GM03348 (cell line): ENCODE results near the gene RBPJ.
"Not testable (repeated sequence)": the region's sequence is repeated elsewhere in the genome, so short reads cannot be mapped to it uniquely, and the experiment has no call there.

Source experiments
- DNase-seq: peaks from one replicate; pipeline ENCODE4 v3.0.0; 2012; ENCODE audit warnings: low spot score

The RBPJ gene

DNA sequence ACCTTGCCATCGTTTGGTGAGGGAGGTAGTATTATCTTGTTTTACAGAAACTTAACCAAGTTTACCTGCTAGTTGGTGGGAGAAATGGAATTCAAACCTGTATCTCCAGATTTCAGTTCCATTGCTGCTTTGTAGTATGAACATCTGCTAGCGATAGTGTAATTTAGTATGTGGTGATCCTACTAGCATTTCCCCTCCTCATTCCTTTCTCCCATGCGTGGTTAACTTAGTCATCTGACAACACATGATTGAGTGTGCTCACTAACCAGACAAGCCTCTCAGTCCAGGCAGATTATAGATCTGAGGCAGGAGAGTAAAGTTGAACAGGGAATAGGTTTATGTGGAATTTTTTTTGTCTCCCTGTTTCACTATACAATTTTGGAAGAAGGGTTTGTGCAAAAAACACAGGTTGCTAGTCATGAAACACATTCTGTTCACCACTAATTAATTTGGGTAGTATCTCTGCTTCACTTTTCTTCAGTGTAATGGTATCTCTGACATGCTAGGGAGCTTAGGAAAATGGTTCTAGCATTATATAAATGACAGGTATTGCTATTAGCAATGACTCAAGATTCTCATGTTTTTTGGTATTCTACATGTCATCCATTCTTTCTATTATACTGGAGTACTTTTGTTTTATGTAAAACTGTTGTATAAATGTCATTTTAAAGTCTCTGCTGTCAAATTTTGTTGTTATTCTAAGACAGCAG lies 21.7 kb downstream of the RBPJ start:
- DNase-seq = peak; percentile 88

DNA sequence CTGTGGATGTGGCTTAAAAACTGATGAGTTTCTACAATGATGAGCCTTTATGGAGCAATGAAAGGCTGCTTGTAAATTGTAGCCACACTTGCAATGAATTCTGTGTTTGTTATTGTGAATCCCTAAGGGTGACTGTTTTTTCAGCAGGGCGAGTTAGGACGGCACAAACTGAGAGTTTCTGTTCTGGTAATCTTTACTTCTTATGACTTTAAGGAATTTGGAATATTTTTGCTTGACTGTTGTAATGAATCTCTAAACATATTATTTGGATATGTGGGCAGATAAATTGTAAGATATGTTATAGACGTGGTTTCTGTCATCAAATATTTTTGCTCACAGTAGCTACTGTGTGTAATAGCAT lies 22.2 kb downstream of the RBPJ start:
- peak; percentile 43 for DNase-seq

DNA sequence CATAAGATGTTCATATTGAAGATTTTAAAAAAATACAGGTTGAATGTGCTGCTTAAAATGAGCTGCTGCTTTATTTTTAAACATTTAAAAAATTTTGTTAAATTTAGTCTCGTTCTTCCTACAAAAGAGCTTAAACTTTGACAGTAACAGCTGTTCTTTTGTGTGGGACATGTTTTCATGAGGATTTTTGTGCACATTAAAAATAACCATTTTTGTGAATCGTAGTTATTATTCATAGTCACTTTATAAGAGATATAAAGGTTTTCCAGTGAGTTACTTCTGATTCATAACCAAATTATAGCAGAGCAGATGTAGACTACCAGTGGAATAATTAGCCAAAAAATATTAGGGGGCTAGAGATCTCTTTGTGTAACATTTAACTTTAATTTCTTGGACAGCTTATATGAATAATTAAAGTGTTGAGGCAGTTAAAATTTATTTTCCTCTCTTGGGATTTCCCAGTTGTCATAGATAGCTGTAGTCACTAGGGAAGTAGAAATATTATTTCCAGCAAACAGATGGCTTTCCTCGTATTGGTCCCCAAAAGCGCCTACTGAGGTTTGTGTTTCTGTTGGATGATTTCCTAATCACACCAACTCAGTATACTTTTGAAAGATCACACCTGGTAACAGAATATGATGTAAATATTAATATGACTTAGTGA lies 24.2 kb downstream of the RBPJ start:
- DNase-seq = no peak

DNA sequence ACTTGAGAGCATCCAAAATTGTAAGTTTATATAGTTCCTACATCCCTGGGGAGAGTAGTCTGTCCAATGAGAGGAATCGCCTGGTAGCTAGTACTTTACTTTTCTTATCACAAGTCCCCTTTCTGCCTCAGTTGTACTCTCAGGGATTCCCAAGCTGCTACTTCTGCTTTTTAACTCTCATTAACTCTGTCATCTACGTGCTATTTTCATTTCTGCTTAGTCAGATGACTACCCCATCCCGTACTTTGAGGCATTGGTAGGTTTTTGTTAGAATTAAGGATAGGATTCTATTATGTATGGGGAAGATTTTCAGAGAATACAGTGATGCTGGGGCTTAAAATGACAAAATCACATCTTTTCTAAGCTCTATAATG lies 24.7 kb downstream of the RBPJ start:
- no peak for DNase-seq

DNA sequence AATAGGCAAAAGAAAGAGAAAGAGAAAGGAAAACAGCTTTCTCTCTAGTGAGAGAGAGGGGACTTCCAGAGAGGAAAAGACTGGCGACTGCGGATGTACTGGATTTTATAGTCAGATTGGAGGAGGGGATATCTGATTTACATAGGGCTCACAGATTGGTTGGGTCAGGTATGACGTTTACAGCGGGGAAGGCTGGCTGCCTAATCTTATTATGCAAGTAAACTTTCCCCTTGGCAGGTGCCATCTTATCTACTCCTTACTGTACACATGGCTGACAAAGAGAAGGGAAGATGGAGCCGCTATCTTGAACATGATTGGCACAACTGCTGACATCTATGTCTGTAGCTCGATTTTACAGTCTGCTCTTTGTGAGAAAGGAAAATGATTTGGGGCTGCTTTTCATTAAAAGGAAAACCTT lies 25.4 kb downstream of the RBPJ start:
- no peak for DNase-seq

DNA sequence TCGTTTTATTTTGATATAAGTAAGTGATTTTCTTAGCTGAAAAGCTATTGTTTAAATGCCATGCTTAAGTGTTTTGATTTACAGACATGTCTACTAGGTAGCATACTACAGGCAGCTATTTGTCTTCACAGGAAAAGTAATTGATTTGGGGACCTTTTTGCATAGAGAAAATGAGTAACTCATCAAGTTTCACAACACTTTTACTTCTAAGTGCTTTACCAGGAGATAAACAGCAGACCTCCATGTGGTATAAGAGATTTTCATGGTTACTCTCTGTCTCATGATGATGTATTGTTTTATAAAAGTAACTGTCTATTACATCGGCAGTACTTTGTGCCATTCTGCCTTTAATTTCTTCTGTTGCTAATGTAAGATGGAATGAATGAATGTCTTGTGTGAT lies 28.7 kb downstream of the RBPJ start:
- no peak for DNase-seq

DNA sequence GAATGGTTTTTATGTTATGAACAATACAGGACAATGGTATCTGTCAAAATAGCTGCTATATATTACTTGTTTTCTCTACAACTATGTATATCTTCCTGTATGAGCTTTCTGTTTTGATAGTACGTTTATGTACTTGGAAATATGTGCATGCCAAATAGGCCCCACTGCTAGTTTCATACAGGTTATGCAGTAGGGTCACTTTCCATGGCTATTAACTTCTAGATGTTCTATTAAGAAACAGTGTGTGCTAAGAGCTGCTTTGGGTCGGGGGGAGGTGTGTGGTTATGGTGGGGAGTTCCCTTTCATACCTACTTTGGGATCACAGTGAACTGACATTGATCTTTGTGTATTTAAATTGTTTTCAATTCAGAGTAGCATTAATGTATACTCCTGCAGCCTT lies 30.9 kb downstream of the RBPJ start:
- no peak for DNase-seq

DNA sequence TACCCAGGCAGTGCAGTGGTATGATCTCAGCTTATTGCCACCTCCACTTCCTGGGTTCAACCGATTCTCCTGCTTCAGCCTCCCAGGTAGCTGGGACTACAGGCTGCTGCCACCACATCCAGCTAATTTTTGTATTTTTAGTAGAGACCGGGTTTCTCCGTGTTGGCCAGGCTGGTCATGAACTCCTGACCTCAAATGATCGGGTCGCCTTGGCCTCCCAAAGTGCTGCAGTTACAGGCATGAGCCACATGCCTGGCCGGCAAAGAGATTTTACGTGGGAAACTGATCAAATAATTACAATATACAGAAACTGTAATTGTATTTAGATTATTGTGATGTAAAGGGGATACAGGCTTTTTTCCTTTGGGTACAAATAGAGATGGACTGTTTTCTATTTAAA lies 33.7 kb downstream of the RBPJ start:
- DNase-seq = no peak

DNA sequence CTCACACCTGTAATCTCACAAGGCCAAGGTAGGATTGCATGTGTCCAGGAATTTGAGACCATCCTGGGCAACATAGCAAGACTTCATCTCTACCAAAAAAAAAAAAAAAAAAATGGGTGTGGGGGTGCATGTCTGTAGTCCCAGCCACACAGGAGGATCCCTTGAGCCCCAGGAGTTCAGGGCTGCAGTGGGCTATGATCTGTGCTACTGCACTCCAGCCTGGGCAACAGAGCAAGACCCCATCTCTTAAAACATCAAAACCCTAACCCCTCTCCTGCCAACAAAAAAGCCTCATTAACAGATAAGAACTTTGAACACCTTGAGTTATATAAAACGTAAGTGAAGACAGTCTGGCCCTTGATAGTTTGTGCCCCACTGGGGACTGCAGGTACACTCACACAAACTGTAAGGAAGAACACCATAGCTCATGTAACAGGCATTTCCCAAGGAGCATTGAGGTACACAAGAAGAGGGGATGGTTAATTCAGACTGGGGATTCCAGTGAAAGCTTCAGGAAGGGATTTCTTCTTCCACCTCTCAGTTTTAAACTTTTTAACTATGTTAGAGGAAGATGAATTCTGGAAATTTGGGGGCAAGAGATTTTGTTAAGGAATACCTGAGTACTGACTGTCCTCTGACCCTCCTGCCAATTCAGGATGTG lies 34.7 kb downstream of the RBPJ start:
- no peak for DNase-seq

DNA sequence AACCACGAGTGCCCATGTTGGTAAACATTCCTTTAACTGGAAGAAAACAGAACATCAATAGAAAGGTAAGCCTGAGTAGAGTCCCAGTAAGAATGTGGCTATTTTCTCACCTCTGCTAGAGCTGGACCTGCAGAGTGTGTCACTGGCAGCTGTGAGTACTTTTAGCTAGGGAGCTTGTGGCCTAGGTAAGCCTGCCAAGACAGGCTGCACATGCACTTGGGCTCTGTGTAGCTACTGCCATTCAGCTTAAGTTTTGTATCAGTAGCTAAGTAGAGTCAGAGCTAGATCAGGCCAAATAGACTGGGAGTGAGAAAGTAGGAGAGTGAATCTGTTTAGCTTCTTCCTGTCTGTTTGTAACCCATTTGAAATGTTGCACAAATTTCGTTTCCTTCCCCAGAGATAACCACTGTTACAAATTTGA lies 35.3 kb downstream of the RBPJ start:
- peak; percentile 18 for DNase-seq

DNA sequence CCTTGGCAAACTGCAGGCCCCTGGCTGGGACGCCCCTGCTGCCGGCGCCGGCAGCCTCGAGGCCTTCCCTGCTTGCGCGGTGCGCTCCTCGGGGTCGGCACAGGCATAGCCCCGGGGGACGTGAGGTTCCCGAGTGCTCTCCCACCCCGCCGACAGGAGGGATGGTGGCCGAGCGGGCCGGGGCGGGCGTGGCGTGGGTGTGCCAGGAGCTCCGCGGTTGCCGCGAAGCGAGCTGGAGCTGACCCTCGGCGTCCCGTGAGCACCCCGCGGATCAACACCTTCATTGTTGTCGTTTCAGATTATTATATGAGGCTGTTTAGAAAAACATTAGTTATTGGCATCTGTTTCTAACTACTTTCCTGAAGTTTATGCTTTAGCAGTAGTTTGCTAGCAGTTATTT lies 38.7 kb downstream of the RBPJ start:
- not testable (repeated sequence) for DNase-seq

DNA sequence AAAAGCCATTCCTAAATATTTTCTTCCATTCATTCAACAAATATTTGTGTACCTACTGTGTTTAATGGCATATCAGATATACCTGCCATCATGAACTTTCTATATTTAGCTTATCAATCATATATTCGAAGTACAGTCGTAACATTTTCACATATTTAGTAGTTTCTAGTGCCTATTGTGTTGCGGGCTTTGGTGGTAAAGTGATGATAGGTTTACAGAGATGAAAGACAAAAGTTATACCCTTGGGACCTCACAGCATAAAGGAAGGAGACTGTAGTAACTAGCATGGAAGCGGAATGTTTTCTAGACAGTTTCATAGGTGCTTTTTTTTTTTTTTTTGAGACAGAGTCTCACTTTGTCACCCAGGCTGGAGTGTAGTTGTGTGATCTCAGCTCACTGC lies 39.5 kb downstream of the RBPJ start:
- DNase-seq = no peak

DNA sequence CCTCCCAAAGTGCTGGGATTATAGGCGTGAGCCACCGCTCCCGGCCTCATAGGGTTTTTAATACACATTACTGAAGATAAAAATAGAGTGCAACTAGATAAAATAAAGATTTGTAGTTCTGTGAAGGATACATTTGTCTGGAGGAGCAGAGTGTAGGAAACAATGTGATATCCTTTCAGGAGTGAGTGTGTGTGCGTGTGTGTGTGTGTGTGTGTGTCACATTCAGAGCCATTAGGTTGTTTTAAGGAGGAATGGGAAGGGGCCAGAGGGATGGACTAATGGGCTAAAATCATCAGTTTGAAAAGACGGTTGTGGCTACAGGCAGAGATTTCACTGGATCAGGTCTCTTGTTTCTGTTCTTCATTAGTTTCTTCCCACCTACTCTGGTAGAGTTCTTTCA lies 40.0 kb downstream of the RBPJ start:
- DNase-seq = no peak

DNA sequence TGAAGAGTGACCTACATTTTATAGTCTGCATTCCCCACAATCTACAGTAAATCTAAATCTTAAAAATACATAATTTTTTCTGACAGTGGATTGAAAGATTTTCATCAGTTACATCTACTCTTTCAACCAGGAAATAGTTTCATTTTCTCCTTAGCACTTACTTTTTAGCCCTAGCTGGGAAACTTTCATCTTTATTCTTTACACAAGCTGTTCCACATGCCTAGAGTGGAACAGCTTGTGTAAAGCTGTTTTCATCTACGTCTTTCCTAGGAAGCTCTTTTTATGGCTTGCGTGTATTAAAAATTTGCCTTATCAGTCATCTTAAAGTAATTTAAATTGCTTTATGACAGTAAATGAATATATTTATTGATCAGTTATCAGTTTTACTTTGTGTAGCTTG lies 40.5 kb downstream of the RBPJ start:
- no peak for DNase-seq

DNA sequence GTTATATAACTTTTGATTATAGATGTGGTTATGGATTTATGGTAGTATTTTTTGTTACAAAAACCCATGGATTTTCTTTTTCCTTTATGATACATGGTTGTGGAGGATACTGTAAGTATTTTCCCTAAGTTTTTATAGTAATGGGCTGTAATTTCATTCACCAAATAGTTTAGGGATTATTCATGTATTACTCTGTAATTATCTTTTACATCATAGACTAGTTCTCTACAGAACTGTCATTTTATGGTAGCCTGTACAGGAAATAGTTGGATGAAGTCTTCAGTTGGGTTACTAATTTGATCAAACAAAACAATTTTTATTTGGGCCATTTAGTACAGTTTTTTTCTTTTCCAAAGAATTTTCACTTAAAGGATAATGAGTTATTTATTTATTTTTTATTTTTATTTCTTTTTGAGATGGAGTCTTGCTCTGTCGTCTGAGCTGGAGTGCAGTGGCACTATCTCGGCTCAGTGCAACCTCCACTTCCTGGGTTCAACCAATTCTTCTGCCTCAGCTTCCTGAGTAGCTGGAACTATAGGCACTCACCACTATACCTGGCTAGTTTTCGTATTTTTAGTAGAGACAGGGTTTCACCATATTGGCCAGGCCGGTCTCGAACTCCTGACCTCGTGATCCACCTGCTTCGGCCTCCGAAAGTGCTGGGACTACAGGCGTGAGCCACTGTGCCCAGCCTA lies 42.1 kb downstream of the RBPJ start:
- DNase-seq = peak; percentile 31

DNA sequence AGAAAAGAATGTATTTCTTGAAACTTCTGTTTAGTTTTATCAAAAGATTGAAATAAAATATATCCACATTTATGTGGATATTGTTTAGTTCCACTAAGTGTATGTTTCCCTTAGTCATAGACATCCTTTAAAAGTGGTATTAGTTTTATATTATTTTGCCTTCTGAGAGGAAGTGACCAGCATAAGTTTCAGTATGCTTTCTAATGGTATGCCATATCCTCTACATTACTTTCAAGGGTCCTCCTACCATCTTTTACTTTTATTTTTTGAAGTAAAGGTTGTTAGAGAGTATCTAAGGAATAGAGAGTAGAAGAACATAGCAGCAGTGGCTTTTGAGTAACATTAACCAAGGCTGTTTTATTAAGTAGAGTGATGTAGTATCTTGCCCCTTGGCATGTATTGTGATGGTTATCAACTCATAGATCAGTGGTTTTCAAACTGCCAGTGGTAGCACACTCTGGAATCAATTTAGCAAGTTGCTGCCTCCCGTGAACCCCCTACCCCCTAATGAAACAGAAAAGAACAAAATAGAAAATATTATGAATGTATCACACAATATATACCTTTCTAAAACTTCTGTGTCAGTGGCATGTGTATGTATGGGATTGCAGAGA lies 44.8 kb downstream of the RBPJ start:
- DNase-seq = no peak

DNA sequence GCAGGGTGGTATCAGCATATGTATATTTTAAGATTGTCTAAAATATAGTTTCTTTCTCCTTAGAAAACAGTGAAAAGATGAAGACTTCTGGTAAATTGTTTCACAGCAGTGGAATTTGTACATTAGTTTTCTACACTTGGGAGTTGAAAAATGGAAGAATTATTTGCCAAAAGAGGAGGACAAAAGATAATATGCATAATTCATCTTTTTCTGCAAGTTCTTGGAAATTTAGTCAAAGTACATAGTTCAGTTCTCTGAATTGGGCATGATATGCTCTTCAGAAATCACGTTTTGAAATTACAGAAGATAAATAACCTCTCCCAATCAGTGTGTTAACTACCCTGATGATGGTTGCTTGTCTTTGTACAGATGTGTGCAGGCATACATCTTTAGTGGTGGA lies 47.0 kb downstream of the RBPJ start:
- DNase-seq = no peak

DNA sequence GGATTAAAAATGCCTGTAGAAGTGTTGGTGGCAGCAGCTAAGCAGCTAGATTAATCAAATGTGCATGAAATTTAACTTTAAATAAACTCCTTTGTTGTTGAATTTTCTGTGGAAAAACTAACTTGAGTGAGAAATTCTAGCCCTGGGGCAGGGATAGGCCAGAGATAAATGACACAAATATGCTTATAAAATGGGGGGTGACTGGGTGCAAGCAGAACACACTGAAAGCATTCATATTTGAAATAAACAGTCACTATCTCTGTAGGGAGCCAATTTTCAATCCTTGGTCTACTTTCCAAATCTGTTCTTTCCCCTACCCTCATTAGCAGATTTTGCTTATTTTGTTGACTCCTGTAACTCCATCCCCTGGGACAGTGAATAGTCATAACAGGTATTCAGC lies 47.9 kb downstream of the RBPJ start:
- DNase-seq = no peak

DNA sequence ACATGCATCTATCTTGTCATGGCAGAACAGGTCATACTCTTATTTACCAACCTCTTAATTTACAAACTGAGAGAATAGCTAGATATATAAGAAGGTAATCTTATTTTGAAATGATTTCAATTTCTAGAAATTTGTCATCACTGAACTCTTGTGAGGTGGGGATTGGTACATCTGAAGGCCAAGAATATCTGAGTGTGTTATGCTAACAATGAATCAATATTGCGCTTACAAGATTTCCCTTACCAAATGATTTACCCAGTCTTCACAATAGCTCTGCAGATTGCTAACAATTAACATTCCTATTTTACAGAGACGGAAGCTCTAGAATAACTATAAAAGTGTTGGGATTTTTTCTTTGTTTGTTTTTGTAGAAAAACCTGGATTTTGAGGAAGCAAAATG lies 48.3 kb downstream of the RBPJ start:
- no peak for DNase-seq

DNA sequence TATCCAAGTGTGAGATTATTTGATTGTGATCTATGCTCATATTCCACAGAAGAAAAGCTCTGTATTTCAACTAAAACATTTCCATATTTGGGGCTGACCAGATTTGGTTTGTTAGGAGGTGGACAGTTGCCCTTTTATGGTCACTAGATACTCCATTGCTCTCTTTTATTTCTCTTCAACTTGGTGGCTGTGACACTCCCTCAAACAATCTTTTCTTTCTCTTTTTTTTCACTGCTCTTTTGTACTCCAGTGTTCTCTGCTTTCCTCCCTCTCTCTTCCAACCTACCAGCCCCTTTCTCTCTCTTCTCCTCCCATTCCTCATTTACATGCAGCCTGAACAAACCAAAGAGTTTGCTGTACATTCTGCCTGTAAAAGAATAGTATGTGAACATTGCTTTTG lies 48.8 kb downstream of the RBPJ start:
- DNase-seq = peak; percentile 13

DNA sequence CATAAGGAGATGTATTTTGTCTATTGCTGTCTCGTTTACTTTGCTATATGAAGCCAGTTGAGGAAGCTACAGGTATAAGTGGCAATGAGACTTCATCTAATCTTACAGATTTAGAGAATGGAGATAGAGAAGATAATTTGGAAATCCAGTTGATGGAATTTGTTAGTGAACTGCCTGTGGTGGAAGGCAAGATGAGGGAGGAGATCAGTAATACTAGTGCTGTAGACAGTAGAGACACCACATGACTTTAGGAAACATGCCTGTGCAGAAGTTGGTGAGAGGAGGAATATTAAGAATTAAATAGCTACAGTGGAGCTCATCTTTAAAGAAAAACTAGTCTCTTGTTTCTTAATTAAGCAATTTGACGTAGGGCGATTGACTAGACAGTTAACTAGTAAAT lies 51.3 kb downstream of the RBPJ start:
- DNase-seq = no peak

DNA sequence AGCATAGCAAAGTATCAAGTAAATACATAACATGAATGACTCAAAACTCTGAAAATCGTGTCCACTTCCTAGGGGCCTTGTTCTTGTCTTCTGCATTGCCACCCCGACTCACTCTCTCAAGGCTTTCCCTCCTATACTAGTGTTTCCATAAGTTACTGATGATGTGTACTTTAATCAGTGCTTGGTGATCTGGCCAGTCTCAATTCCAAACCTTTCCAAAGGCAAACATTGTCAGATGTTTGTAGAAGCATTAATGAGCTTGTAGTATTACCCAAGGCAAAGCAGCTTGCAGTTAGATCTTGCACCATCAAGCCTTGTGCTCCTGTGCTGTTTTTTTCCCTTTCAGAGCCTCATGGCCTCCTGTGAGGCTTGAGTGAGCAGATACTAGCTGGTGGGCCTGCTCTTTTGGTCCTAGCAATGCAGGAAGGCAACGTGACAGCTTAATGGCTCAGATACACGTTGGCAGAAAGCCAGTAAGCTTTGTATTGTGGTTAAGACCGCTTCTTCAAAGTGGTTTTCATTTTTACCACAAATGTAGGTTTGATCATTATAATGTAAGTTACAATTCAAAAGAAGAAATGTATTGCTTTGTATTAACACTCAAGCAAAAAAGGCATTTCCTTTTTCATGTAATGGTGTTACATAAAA lies 51.8 kb downstream of the RBPJ start:
- peak; percentile 12 for DNase-seq
